ENCODE results near the gene FOXN4. TPM values are rescaled to one million over a fixed set of nuclear protein-coding genes. Genes with fewer than 3 reads are reported as not detected.
A peak's percentile ranks its signal among the peaks of the same experiment; 100 is the strongest.

Gene FOXN4
- total RNA-seq, 1 donor from 2014 or later = not detected

DNA sequence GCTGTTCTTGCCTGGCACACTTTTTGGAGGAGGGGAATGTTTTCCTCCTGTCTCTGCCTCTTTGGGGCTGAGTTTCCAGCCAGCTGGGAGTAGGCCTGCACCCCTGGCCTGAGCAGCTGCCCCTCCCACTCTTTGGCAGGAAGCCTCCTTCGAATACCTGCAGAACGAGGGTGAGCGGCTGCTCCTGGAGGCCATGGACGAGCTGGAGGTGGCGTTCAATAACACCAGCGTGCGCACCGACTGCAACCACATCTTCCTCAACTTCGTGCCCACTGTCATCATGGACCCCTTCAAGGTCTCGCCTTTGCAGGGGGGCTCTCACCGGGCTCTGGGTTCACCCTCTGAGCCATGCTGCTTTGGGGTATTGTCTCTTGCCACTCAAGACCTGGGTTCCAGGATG, 69.4 kb downstream of the FOXN4 start:
- Mint-ChIP-seq H3K4me1 (ENCODE audit: low read depth) (peaks cover 5% of the 10 kb centered on the region), H3K27me3 (ENCODE audit: low read depth) (no peaks in the 10 kb centered on the region), H3K36me3 (ENCODE audit: low read depth) (peaks cover 23% of the 10 kb centered on the region)

DNA sequence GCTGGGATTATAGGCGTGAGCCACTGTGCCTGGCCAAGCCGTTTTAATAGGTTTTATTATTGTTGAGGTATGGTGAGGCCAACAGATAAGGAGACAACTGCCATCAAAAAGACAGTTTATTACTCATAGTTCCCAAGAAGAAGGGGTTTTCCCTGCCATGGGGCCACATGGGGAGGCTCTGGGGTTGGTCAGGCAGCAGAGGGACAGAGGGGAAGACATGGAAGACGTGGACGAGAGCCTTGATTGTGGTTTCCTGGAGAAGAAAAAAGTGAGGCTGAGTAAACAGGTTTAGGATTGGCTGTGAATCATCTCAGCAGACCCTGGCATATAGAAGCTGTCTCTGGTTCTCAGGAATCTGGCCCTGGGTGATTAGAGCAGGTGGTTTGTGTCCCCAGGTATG, 69.9 kb downstream of the FOXN4 start:
- H3K27me3 Mint-ChIP-seq (ENCODE audit: low read depth) = no peaks in the 10 kb centered on the region
- DNase-seq (ENCODE audit: low spot score) = no peak

More for the DNA sequence above, 69.4 kb downstream of the FOXN4 start:
- H3K4me3 Mint-ChIP-seq (ENCODE audit: low read depth) = no peak overlapping the region
- peak overlapping the region; percentile 61 for H3K27ac Mint-ChIP-seq
- intact Hi-C loops (cut with micrococcal nuclease) = no loop called here
- H3K9me3 Mint-ChIP-seq = no peaks in the 10 kb centered on the region
- no peak for DNase-seq (ENCODE audit: low spot score)

GRCh38 chr12:109236257-109236656, 72.8 kb downstream of the FOXN4 start:
- H3K36me3 Mint-ChIP-seq (ENCODE audit: low read depth) = peaks cover 15% of the 10 kb centered on the region
- H3K27ac Mint-ChIP-seq = no peak overlapping the region
- no peak for DNase-seq (ENCODE audit: low spot score)
- peaks cover 5% of the 10 kb centered on the region for H3K4me1 Mint-ChIP-seq (ENCODE audit: low read depth)
- no peak overlapping the region for H3K4me3 Mint-ChIP-seq (ENCODE audit: low read depth)
- no peaks in the 10 kb centered on the region for H3K27me3 Mint-ChIP-seq (ENCODE audit: low read depth)
- intact Hi-C loops (cut with micrococcal nuclease) = no loop called here
- no peaks in the 10 kb centered on the region for H3K9me3 Mint-ChIP-seq

More for the DNA sequence above, 69.9 kb downstream of the FOXN4 start:
- Mint-ChIP-seq H3K4me3 (ENCODE audit: low read depth) (no peak overlapping the region), H3K4me1 (ENCODE audit: low read depth) (peaks cover 5% of the 10 kb centered on the region), H3K36me3 (ENCODE audit: low read depth) (peaks cover 23% of the 10 kb centered on the region), H3K9me3 (no peaks in the 10 kb centered on the region), H3K27ac (peak overlapping the region; percentile 61)
- intact Hi-C loops (cut with micrococcal nuclease) = no loop called here

DNA sequence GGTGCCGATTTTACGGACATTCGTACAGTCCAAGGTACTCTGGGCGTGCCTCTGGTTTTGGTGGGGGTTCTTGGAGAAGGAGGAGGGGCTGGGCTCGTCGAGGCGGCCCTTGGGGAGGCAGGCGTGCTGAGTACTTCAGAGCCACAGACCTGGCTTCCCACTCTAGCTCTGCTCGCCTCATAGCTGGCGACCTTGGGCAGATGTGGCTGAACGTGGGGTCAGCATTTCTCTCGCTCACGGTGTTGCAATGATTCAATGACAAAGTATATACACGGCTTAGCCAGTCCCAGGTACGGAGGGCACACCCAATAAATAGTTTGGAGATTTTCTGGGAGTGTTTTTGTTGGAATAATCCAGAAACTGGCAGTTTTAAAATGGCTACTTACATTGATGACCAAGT, 75.1 kb downstream of the FOXN4 start:
- no peak for DNase-seq (ENCODE audit: low spot score)
- Mint-ChIP-seq H3K27me3 (ENCODE audit: low read depth) (no peaks in the 10 kb centered on the region), H3K4me3 (ENCODE audit: low read depth) (no peak overlapping the region), H3K4me1 (ENCODE audit: low read depth) (peaks cover 1% of the 10 kb centered on the region), H3K27ac (no peak overlapping the region), H3K36me3 (ENCODE audit: low read depth) (peaks cover under 1% of the 10 kb centered on the region), H3K9me3 (no peaks in the 10 kb centered on the region)
- intact Hi-C loops (cut with micrococcal nuclease) = no loop called here

GRCh38 chr12:109232731-109233130, 76.4 kb downstream of the FOXN4 start:
- H3K27me3 Mint-ChIP-seq (ENCODE audit: low read depth) = no peaks in the 10 kb centered on the region
- H3K27ac Mint-ChIP-seq = no peak overlapping the region
- H3K36me3 Mint-ChIP-seq (ENCODE audit: low read depth) = no peaks in the 10 kb centered on the region
- no peak for DNase-seq (ENCODE audit: low spot score)
- no peaks in the 10 kb centered on the region for H3K9me3 Mint-ChIP-seq
- H3K4me3 Mint-ChIP-seq (ENCODE audit: low read depth) = no peak overlapping the region
- intact Hi-C loops (cut with micrococcal nuclease) = no loop called here
- no peaks in the 10 kb centered on the region for H3K4me1 Mint-ChIP-seq (ENCODE audit: low read depth)

- Mint-ChIP-seq H3K27ac (no peak overlapping the region), H3K36me3 (ENCODE audit: low read depth) (no peaks in the 10 kb centered on the region), H3K4me1 (ENCODE audit: low read depth) (no peaks in the 10 kb centered on the region), H3K4me3 (ENCODE audit: low read depth) (no peak overlapping the region), H3K9me3 (no peaks in the 10 kb centered on the region), H3K27me3 (ENCODE audit: low read depth) (no peaks in the 10 kb centered on the region)
- DNase-seq (ENCODE audit: low spot score) = no peak
- intact Hi-C loops (cut with micrococcal nuclease) = no loop called here
These were observed 78.9 kb downstream of the FOXN4 start for GRCh38 chr12:109230193-109230592.

DNA sequence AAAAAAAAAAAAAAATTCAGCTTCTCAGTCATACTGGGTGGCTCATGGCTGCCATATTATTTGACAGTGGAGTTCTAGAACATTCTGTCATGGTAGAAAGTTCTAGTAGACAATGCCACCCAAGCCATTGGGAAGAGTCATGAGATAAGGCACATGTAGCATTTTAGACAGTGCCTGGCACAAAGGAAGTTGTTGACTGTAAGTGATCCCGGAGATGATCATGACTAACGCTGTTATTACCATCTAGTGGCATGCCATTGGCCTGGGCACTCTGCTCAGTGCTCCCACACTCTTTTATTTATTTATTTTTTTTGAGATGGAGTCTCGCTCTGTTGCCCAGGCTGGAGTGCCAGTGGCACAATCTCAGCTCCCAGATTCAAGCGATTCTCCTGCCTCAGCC, 80.4 kb downstream of the FOXN4 start:
- Mint-ChIP-seq H3K4me3 (ENCODE audit: low read depth) (no peak overlapping the region), H3K27ac (no peak overlapping the region), H3K9me3 (no peaks in the 10 kb centered on the region), H3K4me1 (ENCODE audit: low read depth) (no peaks in the 10 kb centered on the region), H3K27me3 (ENCODE audit: low read depth) (no peaks in the 10 kb centered on the region), H3K36me3 (ENCODE audit: low read depth) (no peaks in the 10 kb centered on the region)
- no peak for DNase-seq (ENCODE audit: low spot score)
- intact Hi-C loops (cut with micrococcal nuclease) = no loop called here

Other genes with a start within 250 kb of the FOXN4 start
- gene ALKBH2, start 215.8 kb downstream of the FOXN4 start, total RNA-seq = 33.4 and 34.9 TPM in 2 replicates
- gene UNG, start 211.7 kb downstream of the FOXN4 start, total RNA-seq = 82.5 and 86.2 TPM in 2 replicates
- 12.1 and 12.9 TPM in 2 replicates for gene ACACB, start 192.7 kb downstream of the FOXN4 start, total RNA-seq
- not detected in 2 replicates for gene MYO1H, start 38.6 kb upstream of the FOXN4 start, total RNA-seq
- gene KCTD10, start 168.0 kb upstream of the FOXN4 start, total RNA-seq = 51.5 and 54.4 TPM in 2 replicates
- 30.6 and 31.2 TPM in 2 replicates for gene UBE3B, start 168.3 kb upstream of the FOXN4 start, total RNA-seq

All from activated T-helper 2 cell treated with anti-CD3 and anti-CD28 coated beads, Interferon-gamma antibody, Interleukin-2, Interleukin-4, amounts not matched to agents 10 μg/mL and 5 μg/mL and 100 μg/mL, durations not matched to agents 14 hours and 24 hours and 36 hours (primary cell).